Measurements from ENCODE around the gene ARL6IP4.
"Not testable (repeated sequence)": the region's sequence is repeated elsewhere in the genome, so short reads cannot be mapped to it uniquely, and the experiment has no call there.

Gene ARL6IP4

DNA sequence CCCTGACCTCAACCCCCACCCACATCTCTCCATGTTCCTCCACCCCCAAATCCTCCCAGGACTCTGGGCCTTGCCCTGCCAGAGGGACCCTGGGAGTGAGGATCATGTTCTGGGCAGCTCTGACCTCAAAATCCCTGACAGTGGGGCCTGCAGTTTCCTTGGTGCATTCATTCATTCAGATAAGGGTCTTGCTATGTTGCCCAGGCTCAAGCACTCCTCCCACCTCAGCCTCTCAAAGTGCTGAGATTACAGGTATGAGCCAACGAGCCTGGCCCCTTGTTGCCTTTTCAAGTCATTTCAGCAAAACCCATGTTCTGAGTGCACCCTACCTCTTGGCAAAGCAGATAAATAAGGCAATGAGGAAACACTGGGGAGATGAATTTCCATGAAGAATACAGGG, 29.6 kb downstream of the ARL6IP4 start:
- TF ChIP-seq, protein P1, sequence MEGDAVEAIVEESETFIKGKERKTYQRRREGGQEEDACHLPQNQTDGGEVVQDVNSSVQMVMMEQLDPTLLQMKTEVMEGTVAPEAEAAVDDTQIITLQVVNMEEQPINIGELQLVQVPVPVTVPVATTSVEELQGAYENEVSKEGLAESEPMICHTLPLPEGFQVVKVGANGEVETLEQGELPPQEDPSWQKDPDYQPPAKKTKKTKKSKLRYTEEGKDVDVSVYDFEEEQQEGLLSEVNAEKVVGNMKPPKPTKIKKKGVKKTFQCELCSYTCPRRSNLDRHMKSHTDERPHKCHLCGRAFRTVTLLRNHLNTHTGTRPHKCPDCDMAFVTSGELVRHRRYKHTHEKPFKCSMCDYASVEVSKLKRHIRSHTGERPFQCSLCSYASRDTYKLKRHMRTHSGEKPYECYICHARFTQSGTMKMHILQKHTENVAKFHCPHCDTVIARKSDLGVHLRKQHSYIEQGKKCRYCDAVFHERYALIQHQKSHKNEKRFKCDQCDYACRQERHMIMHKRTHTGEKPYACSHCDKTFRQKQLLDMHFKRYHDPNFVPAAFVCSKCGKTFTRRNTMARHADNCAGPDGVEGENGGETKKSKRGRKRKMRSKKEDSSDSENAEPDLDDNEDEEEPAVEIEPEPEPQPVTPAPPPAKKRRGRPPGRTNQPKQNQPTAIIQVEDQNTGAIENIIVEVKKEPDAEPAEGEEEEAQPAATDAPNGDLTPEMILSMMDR (conservative IDR thresholded peaks at IDR 0.05) = no peak
- no peak overlapping the region for H3K27ac ChIP-seq

DNA sequence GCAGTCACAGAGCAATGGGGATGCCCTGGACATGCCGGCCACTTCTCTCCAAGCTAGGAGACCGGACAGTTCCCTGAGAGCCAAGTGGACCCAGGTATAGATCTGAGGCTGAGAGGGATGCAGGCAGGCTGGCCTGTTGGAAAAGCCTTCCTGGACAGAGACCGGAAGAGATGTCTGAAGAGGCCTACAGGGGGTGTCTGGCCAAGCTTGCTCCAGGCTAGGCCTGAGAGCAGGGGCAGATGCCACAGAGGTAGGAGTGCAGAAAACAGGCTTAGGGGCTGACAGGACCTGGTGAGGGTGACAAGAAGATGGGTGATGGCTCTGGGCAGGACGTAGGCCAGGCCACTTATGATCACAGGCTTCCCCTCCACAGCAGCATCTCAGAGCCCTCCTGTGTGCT, 30.2 kb downstream of the ARL6IP4 start:
- H3K27ac ChIP-seq = no peak overlapping the region
- TF ChIP-seq, protein P1 (conservative IDR thresholded peaks at IDR 0.05) = no peak

DNA sequence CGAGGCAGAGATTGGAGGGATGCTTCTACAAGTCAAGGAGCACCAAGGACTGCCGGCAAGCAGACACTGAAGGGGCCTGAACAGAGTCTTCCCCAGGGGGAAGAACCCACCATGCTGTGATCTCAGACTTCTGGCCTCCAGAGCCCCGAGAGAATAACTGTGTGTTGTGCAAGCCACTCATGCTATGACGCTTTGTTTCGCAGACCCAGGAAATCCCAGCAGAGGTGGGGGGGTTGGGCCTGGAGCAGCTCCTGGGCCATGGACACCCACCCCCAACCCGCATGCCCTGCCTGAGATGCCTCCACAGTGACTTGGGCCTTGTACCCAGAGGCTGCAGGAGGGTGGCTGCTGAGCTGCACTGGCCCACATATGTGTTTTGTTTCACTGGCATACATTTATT, 31.2 kb downstream of the ARL6IP4 start:
- H3K27ac ChIP-seq = no peak overlapping the region
- TF ChIP-seq, protein P1 (conservative IDR thresholded peaks at IDR 0.05) = no peak

DNA sequence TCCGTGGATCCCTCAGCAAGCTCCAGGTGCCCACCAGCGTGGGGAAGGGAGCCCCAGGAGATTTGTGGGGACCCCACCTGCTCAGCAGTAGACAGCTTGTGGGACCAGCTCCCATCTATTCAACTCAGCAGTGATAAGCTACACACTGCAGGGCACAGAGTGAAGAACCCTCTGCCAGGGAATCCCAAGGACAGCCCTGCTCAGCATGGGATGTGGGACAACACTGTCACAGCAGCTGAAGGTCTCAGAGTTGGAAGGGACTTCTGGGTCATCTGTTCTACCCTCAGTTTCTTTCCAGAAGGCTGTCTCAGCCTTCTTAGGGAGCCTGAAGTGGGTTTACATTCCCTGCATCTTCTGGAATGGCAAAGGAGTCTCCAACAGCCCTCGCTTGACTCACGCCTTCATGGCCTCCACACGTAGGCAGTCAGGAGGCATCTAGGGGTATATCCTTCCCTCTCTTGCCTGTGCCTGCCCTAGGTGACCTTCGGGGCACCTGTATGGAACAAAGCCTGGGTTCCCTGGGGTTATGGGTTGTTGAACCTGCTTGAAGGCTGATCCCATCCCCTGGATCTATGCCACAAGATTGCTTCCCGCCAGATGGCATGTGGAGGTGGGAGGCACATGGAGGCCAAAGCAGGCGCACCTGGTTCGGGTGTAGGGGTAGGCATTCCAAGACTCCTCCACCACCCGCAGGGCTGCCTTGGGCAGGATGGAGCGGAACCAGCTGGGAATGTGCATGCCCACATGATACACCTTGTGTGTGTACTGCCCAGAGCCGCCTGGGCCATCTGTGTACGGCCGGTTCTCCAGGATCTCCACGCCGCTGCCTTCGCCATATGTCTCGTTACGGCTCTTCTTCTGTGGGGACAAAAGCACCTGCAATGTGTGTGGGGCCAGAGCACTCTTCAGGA, 33.0 kb downstream of the ARL6IP4 start:
- no peak overlapping the region for H3K27ac ChIP-seq
- TF ChIP-seq, protein P1 (conservative IDR thresholded peaks at IDR 0.05) = no peak

DNA sequence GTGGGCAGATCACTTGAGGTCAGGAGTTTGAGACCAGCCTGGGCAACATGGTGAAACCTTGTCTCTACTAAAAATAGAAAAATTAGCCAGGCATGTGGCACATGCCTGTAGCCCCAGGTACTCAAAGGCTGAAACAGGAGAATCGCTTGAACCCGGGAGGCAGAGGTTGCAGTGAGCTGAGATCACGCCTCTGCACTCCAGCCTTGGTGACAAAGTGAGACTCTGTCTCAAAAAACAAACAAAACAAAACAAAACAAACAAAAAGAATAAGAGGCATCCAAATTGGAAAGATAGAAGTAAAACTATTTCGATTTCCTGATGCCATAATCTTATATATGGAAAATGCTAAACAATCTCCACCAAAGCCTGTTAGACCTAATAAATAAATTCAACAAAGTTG, 34.0 kb downstream of the ARL6IP4 start:
- H3K27ac ChIP-seq = not testable (repeated sequence)

DNA sequence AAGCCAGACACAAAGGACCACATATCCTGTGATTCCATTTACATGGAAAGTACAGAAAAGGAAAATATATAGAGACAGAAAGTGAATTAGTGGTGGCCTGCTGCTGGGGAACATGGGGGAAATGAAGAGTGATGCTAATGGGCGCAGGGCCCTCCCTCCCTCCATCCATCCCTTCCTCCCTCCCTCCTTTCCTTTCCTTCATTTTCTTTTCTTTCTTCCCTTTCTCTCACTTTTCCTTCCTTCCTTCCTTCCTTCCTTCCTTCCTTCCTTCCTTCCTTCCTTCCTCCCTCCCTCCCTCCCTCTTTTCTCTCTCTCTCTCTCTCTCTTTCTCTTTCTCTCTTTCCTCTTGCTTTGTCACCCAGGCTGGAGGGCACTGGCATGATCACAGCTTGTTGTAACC, 37.3 kb downstream of the ARL6IP4 start:
- TF ChIP-seq, protein P1 (conservative IDR thresholded peaks at IDR 0.05) = no peak
- H3K27ac ChIP-seq = no peak overlapping the region

DNA sequence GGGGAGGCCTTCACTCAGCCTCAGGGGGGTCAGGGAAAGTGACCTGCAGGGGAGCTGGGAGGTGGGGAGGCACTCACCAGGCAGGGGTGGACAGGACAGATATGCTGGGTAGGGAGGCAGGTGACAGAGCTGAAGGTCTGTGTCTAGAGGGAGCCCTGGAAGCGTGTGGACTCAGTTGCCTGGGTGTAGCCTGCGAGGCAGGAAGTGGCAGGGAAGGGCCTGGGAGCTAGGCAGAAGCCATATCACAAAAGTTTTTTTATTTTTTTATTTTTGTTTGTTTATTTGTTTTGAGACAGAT, 39.3 kb downstream of the ARL6IP4 start:
- TF ChIP-seq, protein P1 (conservative IDR thresholded peaks at IDR 0.05) = no peak
- no peak overlapping the region for H3K27ac ChIP-seq
